Heart left ventricle (tissue), 13 donors: ENCODE results near the gene MRGPRX2.

ENCODE experiments used
- CTCF ChIP-seq, 12 donors: fragments of 200-600 bp; sonication (generic) in 4 of 12; IDR thresholded peaks; one replicate each; pipeline versions ENCODE4 v1.5.0 to v1.8.0; 2018 to 2022; ENCODE audit warnings: antibody characterized with exemption in 12 of 12, mild to moderate bottlenecking in 5 of 12
- POLR2A ChIP-seq, 2 donors: fragments of 450-650 bp; IDR thresholded peaks; one replicate each; pipeline ENCODE4 v1.6.1; 2017; ENCODE audit warnings: antibody characterized with exemption in 2 of 2, mild to moderate bottlenecking in 2 of 2, moderate library complexity in 2 of 2
- donor health status: ischemic (EF 13 %, LVEDD 7.1; RV severe dilation, severe dysfunction).
- donor health status: DM: no; HTN: yes; CAD: no.
- donor health status: DM: no; HTN: no; CAD: no.
- donor health status: ischemic (EF 25% LVEDD 6.9; RV normal size, moderate dysfunction).
- donor health status: ischemic (EF 25% LVEDD 5.7; RV mildly dilated, moderate dysfunction).
- donor health status: ischemic (EF 35%, LVEDD 5.7; RV mildly dilated, moderate dysfunction).
- donor health status: nonischemic (EF 11% LVEDD 7.7; RV severe dilation, severe dysfunction).
- donor health status: DM: yes; HTN: yes; CAD: no.
- donor health status: PGD.
- donor health status: ischemic (EF 29% LVEDD 5.4; RV normal size, mild dysfunction).
- donor health status: nonischemic (EF 23%, LVEDD 6.1; RV moderate dilation, normal function).

DNA sequence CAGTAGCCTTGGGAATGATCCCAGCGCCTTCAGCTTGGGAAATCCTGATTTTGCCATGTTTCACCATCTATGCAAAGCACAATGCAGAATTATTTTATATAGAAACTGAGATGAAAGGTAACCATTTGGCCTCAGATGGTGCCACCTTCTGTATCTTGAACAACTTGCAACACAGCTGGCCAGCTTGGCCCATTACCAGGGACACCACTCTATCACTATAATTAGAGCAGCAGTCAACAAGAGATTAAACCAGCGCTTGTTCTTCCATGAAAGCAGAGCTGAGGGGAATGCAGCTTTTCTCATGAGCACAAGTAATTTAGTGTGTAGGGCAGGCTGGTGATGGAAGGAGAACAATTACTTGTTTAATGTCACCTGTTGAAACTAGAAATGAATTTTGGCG lies 49.8 kb upstream of the MRGPRX2 start:
- peak in 4 of 12 donors; percentile 8 to 42 (median 30) for TF ChIP-seq CTCF (IDR thresholded peaks at IDR 0.05)
- TF ChIP-seq POLR2A (IDR thresholded peaks at IDR 0.05), result no peak
